HEK293T (cell line): ENCODE results near the gene MPRIP.

Experiments
- ARNT ChIP-seq: fragments of 450-650 bp; IDR thresholded peaks from 2 replicates; pipeline ENCODE4 v1.6.1; 2017; ENCODE audit warnings: mild to moderate bottlenecking
- BHLHE40 ChIP-seq: fragments of 450-650 bp; IDR thresholded peaks from 2 replicates; pipeline ENCODE4 v1.6.1; 2016; ENCODE audit warnings: mild to moderate bottlenecking, moderate library complexity, borderline replicate concordance
- ELF4 ChIP-seq: fragments of 450-650 bp; IDR thresholded peaks from 2 replicates; pipeline ENCODE4 v1.6.1; 2017; ENCODE audit warnings: antibody characterized with exemption
- FOXA1 ChIP-seq: fragments of 450-650 bp; IDR thresholded peaks from 2 replicates; pipeline ENCODE4 v1.6.1; 2016; ENCODE audit warnings: mild to moderate bottlenecking
- FOXK2 ChIP-seq: fragments of 450-650 bp; IDR thresholded peaks from 2 replicates; pipeline ENCODE4 v1.6.1; 2016; ENCODE audit warnings: mild to moderate bottlenecking
- FOXM1 ChIP-seq: fragments of 450-650 bp; IDR thresholded peaks from 2 replicates; pipeline ENCODE4 v1.6.1; 2017; ENCODE audit warnings: mild to moderate bottlenecking, borderline replicate concordance
- HDGF ChIP-seq: fragments of 450-650 bp; IDR thresholded peaks from 2 replicates; pipeline ENCODE4 v1.6.1; 2017; ENCODE audit warnings: antibody characterized with exemption, borderline replicate concordance
- L3MBTL2 ChIP-seq: fragments of 450-650 bp; conservative IDR thresholded peaks from 2 replicates; pipeline ENCODE4 v1.6.1; 2016; ENCODE audit warnings: mild to moderate bottlenecking
- NFRKB ChIP-seq: fragments of 450-650 bp; IDR thresholded peaks from 2 replicates; pipeline ENCODE4 v1.6.1; 2016; ENCODE audit warnings: mild to moderate bottlenecking, moderate library complexity
- SP1 ChIP-seq: fragments of 450-650 bp; IDR thresholded peaks from 2 replicates; pipeline ENCODE4 v1.6.1; 2017
- SUZ12 ChIP-seq: fragments of 450-650 bp; IDR thresholded peaks from 2 replicates; pipeline ENCODE4 v1.6.1; 2016; ENCODE audit warnings: mild to moderate bottlenecking
- TARDBP ChIP-seq: fragments of 450-650 bp; IDR thresholded peaks from 2 replicates; pipeline ENCODE4 v1.6.1; 2016
- ZNF384 ChIP-seq: fragments of 450-650 bp; IDR thresholded peaks from 2 replicates; pipeline ENCODE4 v1.6.1; 2016
- TF ChIP-seq, protein P1 (sequence below): fragments of 450-650 bp; IDR thresholded peaks from 2 replicates; pipeline ENCODE4 v1.6.1; 2016

DNA sequence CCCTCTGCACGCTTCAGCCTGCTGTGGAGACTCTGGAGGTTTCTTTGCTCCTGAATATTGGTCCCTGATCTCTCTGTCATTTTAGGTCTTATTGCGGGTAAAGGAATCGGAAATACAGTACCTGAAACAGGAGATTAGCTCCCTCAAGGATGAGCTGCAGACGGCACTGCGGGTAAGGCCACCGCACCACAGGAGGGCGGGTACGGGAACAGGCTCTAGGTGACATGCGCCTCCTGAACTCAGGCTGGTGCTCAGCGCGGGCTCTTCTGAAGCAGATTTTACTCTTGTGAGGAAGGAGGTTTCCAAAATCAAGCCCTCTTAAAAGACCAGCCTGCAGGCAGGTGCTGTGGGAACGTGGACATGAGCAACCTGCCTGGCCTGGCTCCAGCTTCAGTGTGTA lies 134.1 kb downstream of the MPRIP start:
- TF ChIP-seq, protein P1, sequence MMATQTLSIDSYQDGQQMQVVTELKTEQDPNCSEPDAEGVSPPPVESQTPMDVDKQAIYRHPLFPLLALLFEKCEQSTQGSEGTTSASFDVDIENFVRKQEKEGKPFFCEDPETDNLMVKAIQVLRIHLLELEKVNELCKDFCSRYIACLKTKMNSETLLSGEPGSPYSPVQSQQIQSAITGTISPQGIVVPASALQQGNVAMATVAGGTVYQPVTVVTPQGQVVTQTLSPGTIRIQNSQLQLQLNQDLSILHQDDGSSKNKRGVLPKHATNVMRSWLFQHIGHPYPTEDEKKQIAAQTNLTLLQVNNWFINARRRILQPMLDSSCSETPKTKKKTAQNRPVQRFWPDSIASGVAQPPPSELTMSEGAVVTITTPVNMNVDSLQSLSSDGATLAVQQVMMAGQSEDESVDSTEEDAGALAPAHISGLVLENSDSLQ: no peak
- TF ChIP-seq ELF4: no peak
- TF ChIP-seq FOXM1: no peak
- no peak for TF ChIP-seq SP1
- no peak for TF ChIP-seq SUZ12
- TF ChIP-seq NFRKB: no peak
- no peak for TF ChIP-seq FOXA1
- no peak for TF ChIP-seq HDGF
- no peak for TF ChIP-seq ARNT
- TF ChIP-seq BHLHE40: no peak
- no peak for TF ChIP-seq ZNF384
- no peak for TF ChIP-seq L3MBTL2
- no peak for TF ChIP-seq TARDBP
- TF ChIP-seq FOXK2: no peak
